B cell (primary cell): Measurements from ENCODE around the gene ERC1. TPM values are rescaled to one million over a fixed set of nuclear protein-coding genes. Genes with fewer than 3 reads are reported as not detected.

Experiments used
- ATAC-seq: fragments of 200-7000 bp; cut with Tn5 transposase; one replicate; pipeline ENCODE4 v1.10.0; 2021; ENCODE audit warnings: low read depth, mild to moderate bottlenecking, moderate number of reproducible peaks, moderate library complexity
- CTCF ChIA-PET: fragments of 350-600 bp; sonication (Branson Sonifier 250); formaldehyde crosslinking; loops from one replicate; lab custom pipeline; 2021; ENCODE audit warnings: antibody characterized with exemption, inconsistent platforms; lab: Charles Lee
- POLR2A ChIA-PET: fragments of 350-600 bp; sonication (Branson Sonifier 250); formaldehyde crosslinking; loops from one replicate; lab custom pipeline; 2021; ENCODE audit warnings: antibody characterized with exemption; lab: Charles Lee
- DNase-seq: peaks from one replicate; pipeline ENCODE4 v3.0.0; 2013
- H2AFZ ChIP-seq: 2 replicates; pipeline ENCODE4 v1.6.1; 2012; ENCODE audit warnings: mild to moderate bottlenecking, low read depth, low read length; ENCODE audit not compliant: insufficient read depth, poor library complexity, severe bottlenecking
- H3K27ac ChIP-seq, 2 donors: 1 replicate in 1 of 2; 2 replicates in 1 of 2; pipeline ENCODE4 v1.5.1; 2012 to 2013; ENCODE audit warnings: low read length in 2 of 2, mild to moderate bottlenecking in 2 of 2, moderate library complexity in 1 of 2
- H3K27me3 ChIP-seq, 4 experiments: fragments of 200-600 bp in 1 of 4; sonication (generic) in 1 of 4; replicated peaks in 1 of 4; 1 replicate in 2 of 4; 2 replicates in 2 of 4; pipeline versions ENCODE4 v1.6.1 to v1.7.0; 2013 to 2016; ENCODE audit warnings: low read length in 3 of 4, mild to moderate bottlenecking in 2 of 4, mixed read lengths in 1 of 4, moderate library complexity in 1 of 4; ENCODE audit not compliant: insufficient read depth in 4 of 4, control insufficient read depth in 3 of 4; ENCODE audit errors: control extremely low read depth in 1 of 4
- H3K36me3 ChIP-seq, 2 experiments: replicated peaks in 1 of 2; 1 replicate in 1 of 2; 2 replicates in 1 of 2; pipeline versions ENCODE4 v1.6.1 to v1.7.1; 2013; ENCODE audit warnings: low read length in 1 of 2; ENCODE audit not compliant: insufficient read depth in 2 of 2, control insufficient read depth in 1 of 2; ENCODE audit errors: control extremely low read depth in 1 of 2, extremely low read depth in 1 of 2
- H3K4me1 ChIP-seq, 2 donors: fragments of 200-600 bp in 1 of 2; sonication (generic) in 1 of 2; 1 replicate in 1 of 2; 2 replicates in 1 of 2; pipeline versions ENCODE4 v1.5.1 to v1.6.1; 2013 to 2017; ENCODE audit warnings: low read length in 2 of 2; ENCODE audit not compliant: control insufficient read depth in 2 of 2, insufficient read depth in 2 of 2
- H3K4me2 ChIP-seq: replicated peaks from 2 replicates; pipeline ENCODE3; 2012; ENCODE audit warnings: mild to moderate bottlenecking, low read depth, low read length; ENCODE audit not compliant: poor library complexity, severe bottlenecking
- H3K4me3 ChIP-seq, 5 experiments: fragments of 200-600 bp in 1 of 5; sonication (generic) in 1 of 5; 1 replicate in 3 of 5; 2 replicates in 2 of 5; pipeline versions ENCODE4 v1.5.1 to v1.7.0; 2011 to 2016; ENCODE audit warnings: low read length in 4 of 5, mild to moderate bottlenecking in 4 of 5, low read depth in 2 of 5, control low read depth in 1 of 5, moderate library complexity in 1 of 5; ENCODE audit not compliant: insufficient read depth in 1 of 5; ENCODE audit errors: control extremely low read depth in 1 of 5, extremely low read depth in 1 of 5
- H3K79me2 ChIP-seq: fragments of 200-600 bp; sonication (generic); one replicate; pipeline ENCODE4 v1.6.0; 2016; ENCODE audit warnings: low read length; ENCODE audit not compliant: control insufficient read depth, insufficient read depth
- H3K9ac ChIP-seq: fragments of 200-600 bp; sonication (generic); 2 replicates; pipeline ENCODE4 v1.6.1; 2017; ENCODE audit warnings: mild to moderate bottlenecking, low read length, moderate library complexity
- H3K9me3 ChIP-seq, 3 donors: one replicate each; pipeline versions ENCODE4 v1.6.1 to v1.7.1; 2013; ENCODE audit warnings: low read length in 2 of 3; ENCODE audit not compliant: control insufficient read depth in 2 of 3, insufficient read depth in 1 of 3; ENCODE audit errors: control extremely low read depth in 1 of 3
- H4K20me1 ChIP-seq: 2 replicates; pipeline ENCODE4 v1.6.0; 2012; ENCODE audit warnings: mild to moderate bottlenecking, low read length; ENCODE audit not compliant: insufficient read depth, control insufficient read depth, poor library complexity, severe bottlenecking
- H3K27ac Mint-ChIP-seq: one replicate; pipeline ENCODE4 v1.8.0; 2021; ENCODE audit warnings: mixed read lengths
- H3K27me3 Mint-ChIP-seq: one replicate; pipeline ENCODE4 v1.8.0; 2021; ENCODE audit warnings: mixed read lengths
- H3K4me1 Mint-ChIP-seq: one replicate; pipeline ENCODE4 v1.8.0; 2021; ENCODE audit warnings: mixed read lengths
- H3K4me3 Mint-ChIP-seq: one replicate; pipeline ENCODE4 v1.8.0; 2021; ENCODE audit warnings: mixed read lengths
- H3K9me3 Mint-ChIP-seq: one replicate; pipeline ENCODE4 v1.8.0; 2022; ENCODE audit warnings: mixed read lengths; ENCODE audit not compliant: insufficient read depth
- EZH2 ChIP-seq: IDR thresholded peaks from 2 replicates; pipeline ENCODE4 v1.6.1; 2012; ENCODE audit warnings: borderline replicate concordance, low read depth, mild to moderate bottlenecking, moderate library complexity, low read length; ENCODE audit not compliant: insufficient read depth, poor library complexity, severe bottlenecking
- WGBS: methylation state at CpG from one replicate; pipeline ENCODE4 v1.1.5; 2013; ENCODE audit warnings: missing lambda C conversion rate; ENCODE audit not compliant: insufficient coverage; 5-methylcytosine and 5-hydroxymethylcytosine counted together
- intact Hi-C: fragments of 100-400 bp; cut with micrococcal nuclease; formaldehyde crosslinking; loops from one replicate; pipeline ENCODE4 v1.10.0; 2022
- polyA plus RNA-seq: library from polyadenylated mRNA; depleted of rRNA; stranded (reverse); fragments of >200 nt; gene quantifications from 2 replicates; pipeline ENCODE4 v1.2.3, GENCODE V29; 2012
- total RNA-seq, 2 donors: library from RNA; stranded (reverse); fragments of 120-200 nt in 1 of 2; gene quantifications; 1 replicate in 1 of 2; 2 replicates in 1 of 2; pipeline versions ENCODE4 v1.2.3 to v1.2.4, GENCODE V29; 2013 to 2022
- TF ChIP-seq, protein P1 (sequence below): fragments of 200-600 bp; IDR thresholded peaks from one replicate; pipeline ENCODE4 v1.8.0; 2022; ENCODE audit warnings: antibody characterized with exemption, mild to moderate bottlenecking

Gene ERC1
- total and polyA plus RNA-seq, 2 donors (not counting 1 experiment from before 2014, with no cell fraction given), result 4.0 to 77.6 TPM

DNA sequence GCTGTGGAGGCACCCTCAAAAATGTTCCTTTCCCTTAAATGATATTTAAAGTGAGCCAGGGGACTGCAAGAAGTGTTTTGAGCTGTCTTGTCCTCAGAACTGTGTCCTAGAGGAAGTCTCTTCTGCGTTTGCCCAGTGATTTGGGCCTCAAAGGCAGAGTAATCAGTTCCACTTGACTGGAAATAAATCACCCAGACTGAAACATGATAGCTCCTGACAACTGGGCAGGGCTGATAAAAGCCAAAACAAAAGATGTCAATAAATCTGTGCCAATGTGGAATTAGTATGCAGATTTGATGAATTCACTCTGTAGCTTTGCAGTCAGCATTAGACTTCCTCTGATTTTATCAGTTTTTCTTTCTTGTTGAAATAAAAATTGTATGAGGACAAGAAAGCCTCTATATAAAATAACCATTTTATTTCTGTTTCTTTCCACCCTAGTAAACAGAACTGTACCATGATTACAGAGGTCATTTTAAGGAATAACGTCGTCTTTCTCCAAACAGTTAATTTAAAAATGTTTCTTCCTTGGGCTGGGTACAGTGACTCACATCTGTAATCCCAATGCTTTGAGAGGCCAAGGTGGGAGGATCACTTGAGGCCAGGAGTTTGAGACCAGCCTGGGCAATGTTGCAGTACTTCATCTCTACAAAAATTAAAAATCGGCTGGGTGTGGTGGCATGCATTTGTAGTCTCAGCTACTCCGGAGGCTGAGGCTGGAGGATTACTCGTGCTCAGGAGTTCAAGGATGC is 180.8 kb downstream of the ERC1 start:
- Mint-ChIP-seq H3K4me1 (peaks cover 11% of the 10 kb centered on the region), H3K9me3 (no peaks in the 10 kb centered on the region), H3K27me3 (no peaks in the 10 kb centered on the region), H3K27ac (no peak overlapping the region), H3K4me3 (no peak overlapping the region)
- no peak overlapping the region for H3K9ac ChIP-seq
- H3K27me3 ChIP-seq, result no peaks in the 10 kb centered on the region
- CTCF ChIA-PET, result no interaction called here
- no peak overlapping the region for H3K4me2 ChIP-seq
- no peaks in the 10 kb centered on the region for H3K9me3 ChIP-seq
- TF ChIP-seq EZH2, result no peak
- TF ChIP-seq, protein P1, sequence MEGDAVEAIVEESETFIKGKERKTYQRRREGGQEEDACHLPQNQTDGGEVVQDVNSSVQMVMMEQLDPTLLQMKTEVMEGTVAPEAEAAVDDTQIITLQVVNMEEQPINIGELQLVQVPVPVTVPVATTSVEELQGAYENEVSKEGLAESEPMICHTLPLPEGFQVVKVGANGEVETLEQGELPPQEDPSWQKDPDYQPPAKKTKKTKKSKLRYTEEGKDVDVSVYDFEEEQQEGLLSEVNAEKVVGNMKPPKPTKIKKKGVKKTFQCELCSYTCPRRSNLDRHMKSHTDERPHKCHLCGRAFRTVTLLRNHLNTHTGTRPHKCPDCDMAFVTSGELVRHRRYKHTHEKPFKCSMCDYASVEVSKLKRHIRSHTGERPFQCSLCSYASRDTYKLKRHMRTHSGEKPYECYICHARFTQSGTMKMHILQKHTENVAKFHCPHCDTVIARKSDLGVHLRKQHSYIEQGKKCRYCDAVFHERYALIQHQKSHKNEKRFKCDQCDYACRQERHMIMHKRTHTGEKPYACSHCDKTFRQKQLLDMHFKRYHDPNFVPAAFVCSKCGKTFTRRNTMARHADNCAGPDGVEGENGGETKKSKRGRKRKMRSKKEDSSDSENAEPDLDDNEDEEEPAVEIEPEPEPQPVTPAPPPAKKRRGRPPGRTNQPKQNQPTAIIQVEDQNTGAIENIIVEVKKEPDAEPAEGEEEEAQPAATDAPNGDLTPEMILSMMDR, result no peak
- no peaks in the 10 kb centered on the region for H4K20me1 ChIP-seq
- H3K79me2 ChIP-seq, result no peaks in the 10 kb centered on the region
- no peak overlapping the region for H2AFZ ChIP-seq
- H3K4me3 ChIP-seq, result no peak overlapping the region
- H3K27ac ChIP-seq, result no peak overlapping the region
- DNase-seq, result no peak
- POLR2A ChIA-PET, result no interaction called here
- no peaks in the 10 kb centered on the region for H3K36me3 ChIP-seq
- intact Hi-C loops, result no loop called here
- H3K4me1 ChIP-seq, result peaks cover 4% of the 10 kb centered on the region in 2 donors
- WGBS, result 22% methylated on average over 1 of the region's 6 CpGs
- ATAC-seq, result no peak

DNA sequence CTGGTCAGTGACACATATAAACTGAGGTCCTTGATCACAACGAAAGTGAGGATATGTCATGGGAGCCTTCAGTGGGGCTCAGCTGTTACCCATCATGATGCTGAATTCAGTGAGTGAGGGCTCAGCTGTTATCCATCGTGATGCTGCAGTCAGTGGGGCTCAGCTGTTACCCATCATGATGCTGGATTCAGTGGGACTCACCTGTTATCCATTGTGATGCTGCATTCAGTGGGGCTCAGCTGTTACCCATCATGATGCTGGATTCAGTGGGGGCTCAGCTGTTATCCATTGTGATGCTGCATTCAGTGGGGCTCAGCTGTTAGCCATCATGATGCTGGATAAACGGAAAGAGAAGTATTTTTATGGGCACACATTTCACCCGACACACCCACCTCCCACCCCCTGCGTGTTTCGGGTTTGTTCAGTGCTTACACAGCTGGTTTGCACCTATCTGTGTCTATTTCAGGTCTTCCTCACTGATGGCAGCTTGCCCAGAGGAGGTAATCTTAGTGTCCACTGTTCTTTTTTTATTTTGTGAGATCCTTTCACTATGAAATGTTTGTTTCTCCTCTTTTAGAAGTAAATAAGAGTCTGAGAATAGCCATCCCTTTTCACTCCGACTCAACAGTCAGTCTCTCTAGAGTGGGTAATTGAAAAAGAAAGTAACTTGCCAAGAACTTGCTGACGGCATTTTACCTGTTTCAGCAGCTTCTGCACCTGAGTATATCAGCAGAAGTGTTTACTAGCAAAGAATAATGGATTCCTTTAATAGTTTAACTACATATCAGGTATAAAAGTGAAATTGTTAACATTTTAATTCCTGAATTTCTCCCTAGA is 183.0 kb downstream of the ERC1 start:
- Histone ChIP-seq H4K20me1 (no peaks in the 10 kb centered on the region), H3K27me3 (no peaks in the 10 kb centered on the region), H3K9ac (no peak overlapping the region), H2AFZ (no peak overlapping the region), H3K4me3 (no peak overlapping the region), H3K4me1 (peaks cover 4% of the 10 kb centered on the region in 2 donors), H3K79me2 (no peaks in the 10 kb centered on the region), H3K4me2 (no peak overlapping the region), H3K36me3 (no peaks in the 10 kb centered on the region), H3K27ac (no peak overlapping the region), H3K9me3 (no peaks in the 10 kb centered on the region)
- peaks cover 11% of the 10 kb centered on the region for H3K4me1 Mint-ChIP-seq
- WGBS, result 100% methylated on average over 3 of the region's 8 CpGs
- H3K4me3 Mint-ChIP-seq, result no peak overlapping the region
- no peaks in the 10 kb centered on the region for H3K27me3 Mint-ChIP-seq
- POLR2A ChIA-PET, result no interaction called here
- CTCF ChIA-PET, result no interaction called here
- no peak for ATAC-seq
- intact Hi-C loops, result no loop called here
- DNase-seq, result no peak
- TF ChIP-seq, protein P1, result no peak
- TF ChIP-seq EZH2, result no peak
- no peak overlapping the region for H3K27ac Mint-ChIP-seq
- H3K9me3 Mint-ChIP-seq, result no peaks in the 10 kb centered on the region
